SK-N-SH (cell line): ENCODE results near the gene FGGY.
"Not testable (repeated sequence)": the region's sequence is repeated elsewhere in the genome, so short reads cannot be mapped to it uniquely, and the experiment has no call there.

Source experiments
- CTCF ChIP-seq: fragments of 200-600 bp; sonication (generic); IDR thresholded peaks from 2 replicates; pipeline ENCODE4 v1.6.1; 2017; ENCODE audit warnings: antibody characterized with exemption, mild to moderate bottlenecking, moderate library complexity
- JUND ChIP-seq: IDR thresholded peaks from 2 replicates; pipeline ENCODE4 v1.4.0; 2012
- NRF1 ChIP-seq: IDR thresholded peaks from 2 replicates; pipeline ENCODE4 v1.6.1; 2012; ENCODE audit warnings: low read depth, mild to moderate bottlenecking, low read length
- PBX3 ChIP-seq: IDR thresholded peaks from 2 replicates; pipeline ENCODE4; 2012
- RFX5 ChIP-seq: IDR thresholded peaks from 2 replicates; pipeline ENCODE4 v1.6.1; 2012; ENCODE audit warnings: mild to moderate bottlenecking, improper control_type of control experiment, low read length
- SMC3 ChIP-seq: IDR thresholded peaks from 2 replicates; pipeline ENCODE4 v1.6.1; 2012; ENCODE audit warnings: low read depth, low read length, improper control_type of control experiment

GRCh38 chr1:59592410-59592809 lies 295.5 kb downstream of the FGGY start:
- TF ChIP-seq RFX5, PBX3, SMC3, CTCF, NRF1, JUND: not testable (repeated sequence)
